HG03097 (cell line): ENCODE results near the gene PLD3.
A peak's percentile ranks its signal among the peaks of the same experiment; 100 is the strongest.

ENCODE experiments used
- ATAC-seq: cut with Tn5 transposase; IDR thresholded peaks from one replicate; pipeline ENCODE4 v1.9.1; 2021; ENCODE audit not compliant: unreplicated experiment, low FRiP score

Gene PLD3

DNA sequence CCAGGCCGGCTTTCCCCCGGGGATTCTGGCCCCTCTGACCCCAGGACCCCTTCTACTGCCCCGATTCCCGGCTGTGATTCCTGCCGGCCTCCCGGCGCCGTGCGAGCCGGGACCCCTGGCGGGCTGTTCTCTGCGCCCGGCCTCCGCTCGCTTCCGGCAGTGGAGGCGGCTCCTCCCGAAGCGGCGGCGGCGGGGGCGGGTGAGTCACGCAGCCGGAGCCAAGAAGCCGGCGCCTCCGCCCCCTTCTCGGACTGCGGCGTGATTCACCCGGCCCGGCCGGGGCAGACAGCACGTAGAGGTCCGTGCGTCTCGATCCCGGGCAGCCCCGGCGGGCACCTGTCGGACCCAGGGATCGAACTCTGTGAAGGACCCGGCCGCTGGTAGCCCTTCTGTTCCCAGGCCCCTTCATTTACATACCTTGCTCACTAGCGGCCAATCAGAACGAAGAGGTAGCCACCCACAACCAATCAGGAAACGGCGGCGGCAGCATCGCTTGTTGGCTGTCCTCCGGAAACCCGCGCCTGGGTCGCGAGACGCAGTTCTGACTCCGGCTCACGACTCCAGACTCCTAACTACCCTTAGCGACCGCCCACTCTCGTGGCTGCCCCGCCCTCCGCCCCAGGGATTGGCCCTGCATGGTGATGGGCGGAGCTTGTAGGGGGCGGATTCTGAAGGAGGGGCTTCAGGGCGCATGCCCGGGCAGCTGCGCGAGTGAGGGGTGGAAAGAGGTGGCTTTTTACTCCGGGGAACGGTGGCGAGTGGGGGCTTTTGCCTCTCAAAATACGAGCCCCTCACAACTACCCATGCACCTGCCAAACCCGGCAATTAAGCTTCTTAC, 77.2 kb downstream of the PLD3 start, which contains the start of gene SERTAD1:
Gene SERTAD1 (minus strand): TSS at position 543 of the 838 bp plus-strand sequence. CDS start 2,446 bp downstream, outside the sequence.
- peak; percentile 87 for ATAC-seq
